HS-5 (cell line): ENCODE measurements around the gene NFXL1.
A peak's percentile ranks its signal among the peaks of the same experiment; 100 is the strongest.
"Not testable (repeated sequence)": the region's sequence is repeated elsewhere in the genome, so short reads cannot be mapped to it uniquely, and the experiment has no call there.

Source experiments
- DNase-seq: peaks from one replicate; pipeline ENCODE4 v3.0.0-alpha.2; 2012; ENCODE audit warnings: low read depth

The NFXL1 gene

GRCh38 chr4:47914220-47914925 lies at the start of gene NFXL1:
Gene NFXL1 (minus strand): TSS chr4:47914583. CDS start chr4:47914203, 380 bp downstream.
- DNase-seq: peak; percentile 83

GRCh38 chr4:47954677-47955076 lies 40.3 kb upstream of the NFXL1 start:
- DNase-seq: no peak

GRCh38 chr4:47954245-47954644 lies 39.9 kb upstream of the NFXL1 start:
- no peak for DNase-seq

- DNase-seq: no peak
Observed at GRCh38 chr4:47945930-47946726, 31.7 kb upstream of the NFXL1 start.

GRCh38 chr4:47942081-47942819 lies 27.9 kb upstream of the NFXL1 start:
- DNase-seq: no peak

GRCh38 chr4:47939456-47939855 lies 25.1 kb upstream of the NFXL1 start:
- no peak for DNase-seq

- no peak for DNase-seq
Observed at GRCh38 chr4:47936336-47936735, 22.0 kb upstream of the NFXL1 start.

- no peak for DNase-seq
Observed at GRCh38 chr4:47933840-47934239, 19.5 kb upstream of the NFXL1 start.

GRCh38 chr4:47930971-47931804 lies 16.8 kb upstream of the NFXL1 start:
- DNase-seq: peak; percentile 60

GRCh38 chr4:47929682-47930201 lies 15.4 kb upstream of the NFXL1 start:
- no peak for DNase-seq

GRCh38 chr4:47926667-47927258 lies 12.4 kb upstream of the NFXL1 start:
- DNase-seq: no peak

- DNase-seq: not testable (repeated sequence)
Observed at GRCh38 chr4:47923261-47923608, 8.9 kb upstream of the NFXL1 start.

GRCh38 chr4:47922436-47923260 lies 8.3 kb upstream of the NFXL1 start:
- not testable (repeated sequence) for DNase-seq

GRCh38 chr4:47917163-47917562 lies 2.8 kb upstream of the NFXL1 start:
- DNase-seq: not testable (repeated sequence)

GRCh38 chr4:47915378-47915777 lies 995 bp upstream of the NFXL1 start:
- DNase-seq: no peak

- DNase-seq: no peak
Observed at GRCh38 chr4:47914926-47915237, 499 bp upstream of the NFXL1 start.

GRCh38 chr4:47913861-47914219 lies 543 bp downstream of the NFXL1 start:
- DNase-seq: no peak

GRCh38 chr4:47913330-47913729 lies 1.1 kb downstream of the NFXL1 start:
- no peak for DNase-seq

- no peak for DNase-seq
Observed at GRCh38 chr4:47907089-47907646, 7.2 kb downstream of the NFXL1 start.

GRCh38 chr4:47899639-47900038 lies 14.7 kb downstream of the NFXL1 start:
- DNase-seq: no peak
